Raji (cell line): Measurements from ENCODE around the gene COLQ.

ENCODE experiments used
- POLR2A ChIP-seq: IDR thresholded peaks from 2 replicates; pipeline ENCODE4 v1.6.1; 2011; ENCODE audit warnings: low read depth, low read length, control low read depth; ENCODE audit not compliant: insufficient read depth

The COLQ gene

DNA sequence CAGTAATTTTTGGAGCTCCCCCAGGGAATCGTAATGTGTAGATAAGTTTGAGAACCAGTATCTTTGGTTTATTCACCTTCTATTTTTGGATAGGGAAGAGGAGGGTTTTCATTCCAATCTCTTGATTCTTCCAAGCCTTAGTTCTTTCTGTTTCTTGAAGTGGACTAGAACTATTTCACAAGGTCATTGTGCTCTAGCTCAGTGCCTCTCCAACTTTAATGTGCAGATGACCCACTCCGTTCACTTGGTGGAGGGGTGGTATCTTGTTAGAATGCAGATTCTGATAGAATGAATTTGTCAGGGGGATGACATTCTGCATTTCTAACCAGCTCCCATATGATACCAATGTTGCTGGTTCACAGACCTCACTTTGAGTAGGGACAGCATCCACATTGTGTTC, 35.5 kb downstream of the COLQ start:
- no peak for TF ChIP-seq POLR2A

DNA sequence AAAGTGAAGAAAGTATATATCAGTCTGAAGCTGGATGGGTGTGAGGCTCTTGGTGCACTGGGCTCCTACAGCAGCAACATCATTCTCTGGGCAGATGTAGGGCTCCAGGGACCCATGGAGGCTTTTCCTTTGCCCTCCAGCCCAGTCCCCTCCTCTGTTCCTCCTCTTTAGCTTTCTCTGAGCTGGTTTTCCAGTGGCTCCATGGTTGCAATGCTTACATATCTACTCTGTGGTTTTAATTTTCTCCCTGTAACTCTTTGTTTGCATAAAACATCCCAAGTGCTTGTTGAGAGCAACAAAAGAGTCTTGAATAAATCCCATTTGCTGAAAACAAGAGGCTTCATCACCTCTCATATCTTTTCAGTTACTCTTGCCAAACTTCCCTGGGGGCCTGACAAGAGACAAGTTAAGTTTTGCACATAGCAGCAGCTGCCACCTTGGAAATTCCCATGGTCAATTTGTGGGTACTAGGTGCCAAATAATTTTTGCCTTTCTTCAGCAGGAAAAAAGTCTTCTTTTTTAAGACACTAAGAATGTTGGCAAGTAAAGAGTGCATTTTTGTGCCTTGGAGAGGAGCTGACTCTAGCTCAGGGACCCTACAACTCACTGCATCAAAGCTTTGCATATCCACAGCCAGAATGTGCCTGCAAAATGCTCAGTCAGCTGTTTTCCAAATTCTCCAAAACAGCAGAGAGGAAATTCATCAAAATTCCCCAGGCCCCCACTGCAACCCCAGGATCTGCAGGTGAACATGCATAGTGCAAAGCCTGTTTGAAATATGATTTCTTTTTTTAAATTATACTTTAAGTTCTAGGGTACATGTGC, 41.9 kb downstream of the COLQ start:
- TF ChIP-seq POLR2A: no peak

DNA sequence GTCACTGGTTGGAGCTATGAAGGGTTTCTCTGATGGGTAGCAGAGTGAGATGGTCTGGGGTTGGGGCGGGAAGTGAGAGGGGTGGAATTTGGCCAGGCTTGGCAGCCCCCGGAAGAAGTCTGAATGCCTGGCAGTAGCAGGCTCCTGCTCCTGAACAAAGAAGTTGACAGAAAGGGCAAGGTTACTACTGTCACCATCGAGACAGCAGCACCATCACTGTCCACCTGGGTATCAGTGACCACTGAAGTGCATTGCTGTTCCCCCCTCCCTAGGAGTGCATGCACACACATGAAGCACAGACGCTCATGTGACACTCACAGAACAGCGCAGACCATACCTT, 42.9 kb downstream of the COLQ start:
- no peak for TF ChIP-seq POLR2A

DNA sequence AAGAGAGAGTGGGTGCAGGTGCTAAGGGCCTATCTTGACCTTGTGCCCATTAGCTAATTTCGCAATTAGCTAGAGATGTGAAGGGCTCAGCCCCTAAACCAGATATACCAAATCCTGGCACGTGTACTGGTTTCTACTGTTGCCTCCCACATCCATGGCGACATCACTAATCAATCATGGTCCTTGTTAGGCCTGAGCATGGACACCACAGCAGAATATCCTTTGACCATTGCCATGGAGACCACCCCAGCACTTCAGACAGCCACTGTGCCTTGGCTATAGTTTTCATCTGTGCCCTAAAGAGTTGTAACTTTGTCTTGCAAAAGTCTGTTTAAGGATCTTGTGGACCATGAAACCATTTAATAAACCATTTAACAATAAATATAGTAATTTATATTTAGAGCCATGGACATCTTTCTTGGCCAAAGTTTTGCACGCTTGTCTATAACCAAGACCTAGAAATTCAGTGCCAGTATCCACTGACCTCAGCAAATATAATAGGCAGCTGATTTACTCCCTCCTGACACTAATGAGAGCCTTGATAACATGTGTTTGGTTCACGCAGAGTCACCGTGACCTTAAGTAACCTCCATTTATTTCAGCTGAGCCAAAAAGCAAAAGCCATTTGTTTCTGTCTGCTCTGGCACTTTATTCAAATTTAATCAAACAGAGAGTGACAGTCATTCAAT, 43.4 kb downstream of the COLQ start:
- no peak for TF ChIP-seq POLR2A

DNA sequence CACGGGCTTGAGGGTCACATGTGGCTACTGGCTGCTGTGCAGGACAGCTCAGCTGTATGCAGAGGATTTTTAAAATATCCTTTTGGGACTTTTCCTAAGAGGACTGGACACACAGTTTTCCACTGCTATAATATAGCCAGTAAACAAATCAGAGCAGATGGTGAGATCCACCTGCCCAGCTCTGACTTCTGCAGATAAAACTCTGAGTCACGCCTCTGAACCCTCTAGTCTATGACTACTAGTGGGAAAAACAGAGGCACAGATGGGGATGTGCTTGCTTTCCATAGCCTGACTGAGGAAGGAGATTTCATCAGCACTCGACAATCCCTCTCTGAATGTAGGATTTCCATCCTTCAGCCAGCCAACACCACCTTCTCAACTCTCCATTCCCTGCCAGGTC, 45.1 kb downstream of the COLQ start:
- no peak for TF ChIP-seq POLR2A

DNA sequence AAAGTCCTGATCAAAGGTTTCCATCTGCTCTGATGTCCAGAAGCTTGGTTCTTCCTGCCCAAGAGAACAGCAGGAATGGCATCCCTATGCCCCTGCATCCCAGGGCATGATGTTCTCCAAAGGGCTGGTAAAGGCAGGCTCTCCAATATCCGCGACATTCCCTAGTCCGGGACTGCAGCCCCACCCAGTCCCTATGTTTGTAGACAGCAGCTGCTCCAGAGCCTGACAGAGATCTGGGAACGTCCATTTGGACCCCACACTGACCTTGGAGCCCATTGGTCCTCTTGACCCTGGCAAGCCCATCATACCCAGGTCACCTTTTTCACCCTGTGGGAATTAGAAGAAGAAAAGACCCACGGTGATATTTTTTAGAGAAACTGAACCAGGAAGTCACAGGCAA, 46.3 kb downstream of the COLQ start:
- no peak for TF ChIP-seq POLR2A

DNA sequence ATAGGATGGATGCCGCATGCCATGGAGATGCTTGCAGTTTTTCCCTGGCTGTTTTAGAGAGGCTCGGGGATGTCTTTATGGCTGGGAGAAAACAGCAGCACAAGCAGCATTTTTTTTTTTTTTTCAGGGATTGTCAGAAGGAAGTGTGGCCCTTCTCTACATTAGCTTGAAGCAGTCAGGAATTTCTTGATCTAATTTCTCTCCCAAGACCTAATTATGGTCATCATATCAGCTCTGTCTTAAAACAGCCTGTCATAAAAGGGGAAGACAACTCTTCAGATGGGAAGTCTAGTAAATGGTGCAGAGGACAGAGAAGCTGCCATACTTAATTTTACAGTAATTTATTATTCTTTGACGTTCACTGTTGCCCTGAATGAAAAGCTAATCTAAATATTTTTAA, 49.6 kb downstream of the COLQ start:
- TF ChIP-seq POLR2A: no peak

DNA sequence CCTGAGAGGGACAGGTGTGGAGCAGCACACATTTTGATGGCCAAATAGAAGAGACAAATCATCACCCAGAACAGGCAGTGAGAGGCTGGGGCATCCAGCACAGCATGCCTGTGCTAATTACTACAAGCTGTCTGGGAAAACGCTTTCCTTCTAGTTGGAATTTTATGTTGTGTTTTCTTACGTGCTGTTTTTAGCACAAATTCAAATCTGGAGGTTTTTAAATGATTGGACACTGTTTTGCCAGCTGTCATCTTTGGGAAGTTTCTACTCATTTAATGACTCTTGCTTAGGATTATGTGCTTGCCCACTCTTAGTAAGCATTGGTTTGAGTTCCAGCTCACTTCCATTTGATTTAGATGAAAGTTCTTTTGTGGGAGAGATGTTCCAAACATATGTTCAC, 50.7 kb downstream of the COLQ start:
- TF ChIP-seq POLR2A: no peak

DNA sequence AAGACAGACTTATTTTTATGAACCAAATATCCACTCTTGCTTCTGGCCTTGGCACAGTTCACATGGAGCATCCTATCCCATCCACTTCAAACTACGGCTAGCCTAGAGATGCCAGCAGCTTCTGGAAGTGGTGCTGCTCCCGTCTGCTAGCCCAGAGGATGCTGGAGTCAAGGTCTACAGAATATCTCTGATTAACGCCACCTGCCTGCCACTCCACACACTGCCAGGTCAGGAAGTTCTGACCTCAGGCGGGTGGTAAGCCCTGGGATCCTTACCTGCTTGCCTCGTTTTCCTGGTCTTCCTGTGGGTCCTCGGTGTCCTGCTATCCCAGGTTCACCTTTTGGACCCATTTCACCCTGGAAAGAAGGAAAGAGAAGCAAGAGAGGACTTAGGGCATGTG, 51.2 kb downstream of the COLQ start:
- TF ChIP-seq POLR2A: no peak

DNA sequence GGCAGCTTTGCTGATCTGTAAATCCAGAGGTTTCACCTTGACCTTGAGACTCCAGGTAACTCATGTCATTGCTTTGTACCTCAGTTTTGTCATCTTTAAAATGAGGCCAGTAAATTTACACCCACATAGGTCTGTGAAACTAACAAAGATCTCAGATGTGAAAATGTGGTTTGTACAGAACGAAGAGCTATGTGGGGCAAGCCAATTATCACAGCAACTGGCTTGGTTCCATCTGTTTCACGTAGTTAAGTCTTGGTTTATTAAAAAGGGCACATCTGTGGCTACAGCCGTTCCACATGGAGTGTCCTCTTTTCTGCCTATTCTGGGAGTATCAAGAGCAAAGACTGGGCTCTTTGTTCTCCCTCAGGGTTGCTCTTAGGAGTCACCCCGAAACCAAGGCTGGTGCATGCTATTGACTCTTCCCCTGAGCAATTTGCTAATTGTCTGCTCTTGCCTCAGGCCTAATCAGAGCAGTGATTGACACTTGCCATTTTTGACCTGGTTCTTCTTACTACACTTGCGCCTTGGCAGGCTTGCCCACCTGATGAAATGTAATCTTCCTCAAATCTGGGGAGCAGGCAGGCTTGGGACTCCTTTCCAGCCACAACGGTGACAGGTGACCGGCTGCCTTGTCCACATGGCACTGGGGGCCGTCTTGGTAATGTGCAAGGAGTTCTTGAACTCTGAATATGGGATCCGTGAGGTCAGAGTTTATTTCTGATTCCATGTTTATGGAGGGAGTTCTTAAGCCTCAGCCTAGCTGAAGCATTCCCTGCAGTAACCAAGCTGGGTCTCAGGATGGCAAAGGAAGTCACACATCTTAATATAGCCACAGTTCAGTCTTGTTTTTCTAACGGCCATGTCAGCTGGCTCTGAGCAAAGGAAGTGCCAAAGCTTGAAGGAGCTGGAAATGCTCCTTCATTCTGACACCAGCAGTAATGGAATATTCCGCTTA, 54.0 kb downstream of the COLQ start:
- TF ChIP-seq POLR2A: no peak

DNA sequence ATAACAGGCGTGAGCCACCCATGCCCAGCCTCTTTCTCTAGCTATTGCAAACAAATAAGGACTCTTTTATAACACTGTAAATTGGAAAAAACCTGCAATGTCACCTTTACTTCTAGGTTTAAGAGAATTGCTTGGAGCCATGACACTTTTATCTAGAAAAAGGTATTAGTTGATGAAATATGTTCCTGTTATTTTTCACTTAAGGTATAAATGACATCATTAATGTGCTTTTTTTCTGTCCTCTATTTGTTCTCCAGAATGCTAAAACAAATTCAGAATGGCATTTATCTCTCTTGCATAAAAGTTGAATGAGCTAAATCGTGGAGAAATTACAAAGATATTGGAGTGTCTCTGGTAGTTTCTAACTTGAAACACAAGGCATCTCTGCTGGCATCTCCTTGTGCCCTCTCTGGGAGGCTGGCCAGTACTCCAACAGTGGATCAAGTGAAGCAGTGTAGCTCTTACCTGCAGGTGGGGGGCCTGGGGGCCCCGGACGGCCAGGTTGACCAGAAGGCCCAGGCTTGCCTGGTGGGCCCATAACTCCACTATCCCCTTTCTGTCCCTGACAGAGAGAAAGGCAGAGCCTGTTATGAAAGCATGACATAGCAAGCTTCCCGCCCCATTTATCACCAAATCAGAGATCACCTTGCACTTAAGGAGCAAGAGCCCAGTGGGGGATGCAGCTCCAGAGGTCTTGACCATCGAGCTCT, 55.5 kb downstream of the COLQ start:
- TF ChIP-seq POLR2A: no peak

DNA sequence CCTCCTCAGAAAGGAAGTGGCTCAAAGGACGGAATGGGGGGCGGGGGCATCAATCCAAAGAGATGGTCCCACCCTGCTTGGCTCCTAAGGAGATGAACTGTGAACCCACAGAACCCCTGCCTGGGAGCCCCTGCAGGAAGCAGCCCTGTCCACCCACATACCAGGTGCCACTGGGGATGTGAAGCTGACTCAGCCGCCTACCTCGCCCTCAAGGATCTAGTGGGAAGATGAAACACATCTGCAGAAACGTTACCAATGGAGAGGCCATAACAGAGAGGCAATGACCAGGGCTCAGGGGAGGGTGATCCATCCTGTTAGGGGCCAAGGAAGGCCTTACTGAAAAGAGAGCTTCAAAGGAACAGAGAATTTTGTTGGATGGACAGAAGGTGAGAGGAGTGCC, 59.1 kb downstream of the COLQ start:
- TF ChIP-seq POLR2A: no peak

DNA sequence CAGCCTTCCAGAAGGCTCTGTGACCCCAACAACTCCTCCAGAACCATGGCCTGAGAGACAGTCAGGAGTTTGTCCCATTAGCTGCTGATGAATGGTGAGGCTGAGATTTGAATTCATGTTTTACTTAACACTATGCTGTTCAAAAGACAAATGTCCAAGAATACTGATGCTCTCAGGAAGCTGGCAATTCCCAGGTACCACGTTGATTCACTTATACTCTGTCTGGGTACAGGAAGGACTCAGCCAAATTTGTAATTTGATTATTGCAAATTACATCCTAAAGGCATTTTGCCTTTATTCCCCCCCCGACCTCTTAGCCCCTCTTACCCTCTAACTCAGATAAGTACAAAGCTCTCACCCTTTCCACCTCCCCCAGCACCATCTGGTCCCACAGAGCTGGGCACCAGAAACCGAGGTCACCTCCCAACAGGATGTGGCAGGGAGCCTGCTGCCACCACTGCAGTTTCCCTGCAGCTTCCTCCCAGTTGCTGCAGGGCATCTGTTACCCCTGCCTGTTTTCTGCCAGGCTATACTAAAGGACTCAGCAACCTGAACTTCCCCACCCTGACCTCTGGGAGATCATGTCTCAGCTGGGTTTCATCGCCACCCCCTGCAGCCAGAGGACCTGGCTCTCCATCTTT, 60.5 kb downstream of the COLQ start:
- no peak for TF ChIP-seq POLR2A

DNA sequence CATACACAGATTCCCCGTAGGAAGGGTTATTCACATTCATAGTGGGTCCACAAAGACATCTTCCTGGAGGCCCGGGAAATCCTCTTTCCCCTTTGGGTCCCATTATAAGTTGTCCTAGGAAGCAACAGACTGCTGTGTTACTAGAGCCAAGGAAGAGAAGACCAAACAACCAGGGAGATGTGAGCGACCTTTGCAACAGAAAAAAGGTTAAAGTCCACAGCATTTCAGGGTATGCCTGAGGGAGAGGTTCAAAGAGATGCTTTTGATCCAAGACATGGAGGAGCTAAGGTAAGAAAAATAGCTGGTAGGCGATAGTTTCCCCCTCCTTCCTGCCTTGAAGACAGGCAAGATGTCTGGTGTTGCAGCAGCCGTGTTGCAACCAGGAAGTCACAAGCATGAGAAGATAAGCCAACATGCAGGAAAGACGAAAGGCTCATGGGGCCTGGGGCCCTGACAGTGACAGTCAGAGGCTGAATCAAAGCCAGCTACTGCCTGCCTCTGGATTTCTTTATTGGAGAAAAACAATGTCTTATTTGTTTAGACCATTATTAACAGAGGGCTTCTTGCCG, 63.2 kb downstream of the COLQ start:
- TF ChIP-seq POLR2A: no peak
